22Rv1 (cell line): Measurements from ENCODE around the gene COBL.

Experiments
- H3K27ac ChIP-seq: fragments of 450-650 bp; 2 replicates; pipeline ENCODE4 v1.5.1; 2017
- ZFX ChIP-seq: fragments of 450-650 bp; IDR thresholded peaks from 2 replicates; pipeline ENCODE4 v1.6.1; 2017; ENCODE audit warnings: antibody characterized with exemption, borderline replicate concordance
- TF ChIP-seq, protein P1 (sequence below): fragments of 450-650 bp; IDR thresholded peaks from 2 replicates; pipeline ENCODE4 v1.5.1; 2017; ENCODE audit warnings: mild to moderate bottlenecking

The COBL gene

GRCh38 chr7:51316262-51316665 is 345 bp downstream of the COBL start:
- TF ChIP-seq, protein P1, sequence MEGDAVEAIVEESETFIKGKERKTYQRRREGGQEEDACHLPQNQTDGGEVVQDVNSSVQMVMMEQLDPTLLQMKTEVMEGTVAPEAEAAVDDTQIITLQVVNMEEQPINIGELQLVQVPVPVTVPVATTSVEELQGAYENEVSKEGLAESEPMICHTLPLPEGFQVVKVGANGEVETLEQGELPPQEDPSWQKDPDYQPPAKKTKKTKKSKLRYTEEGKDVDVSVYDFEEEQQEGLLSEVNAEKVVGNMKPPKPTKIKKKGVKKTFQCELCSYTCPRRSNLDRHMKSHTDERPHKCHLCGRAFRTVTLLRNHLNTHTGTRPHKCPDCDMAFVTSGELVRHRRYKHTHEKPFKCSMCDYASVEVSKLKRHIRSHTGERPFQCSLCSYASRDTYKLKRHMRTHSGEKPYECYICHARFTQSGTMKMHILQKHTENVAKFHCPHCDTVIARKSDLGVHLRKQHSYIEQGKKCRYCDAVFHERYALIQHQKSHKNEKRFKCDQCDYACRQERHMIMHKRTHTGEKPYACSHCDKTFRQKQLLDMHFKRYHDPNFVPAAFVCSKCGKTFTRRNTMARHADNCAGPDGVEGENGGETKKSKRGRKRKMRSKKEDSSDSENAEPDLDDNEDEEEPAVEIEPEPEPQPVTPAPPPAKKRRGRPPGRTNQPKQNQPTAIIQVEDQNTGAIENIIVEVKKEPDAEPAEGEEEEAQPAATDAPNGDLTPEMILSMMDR = peak; percentile 63
- no peak for TF ChIP-seq ZFX

GRCh38 chr7:51315393-51316261 is 982 bp downstream of the COBL start:
- TF ChIP-seq, protein P1 = no peak
- no peak for TF ChIP-seq ZFX

More at GRCh38 chr7:51316262-51316665, 345 bp downstream of the COBL start:
- peak overlapping the region; percentile 50 for H3K27ac ChIP-seq

GRCh38 chr7:51314726-51315125 is 1.9 kb downstream of the COBL start:
- TF ChIP-seq, protein P1 = no peak
- no peak for TF ChIP-seq ZFX
- no peak overlapping the region for H3K27ac ChIP-seq

More at GRCh38 chr7:51315393-51316261, 982 bp downstream of the COBL start:
- H3K27ac ChIP-seq = peak overlapping the region; percentile 50

DNA sequence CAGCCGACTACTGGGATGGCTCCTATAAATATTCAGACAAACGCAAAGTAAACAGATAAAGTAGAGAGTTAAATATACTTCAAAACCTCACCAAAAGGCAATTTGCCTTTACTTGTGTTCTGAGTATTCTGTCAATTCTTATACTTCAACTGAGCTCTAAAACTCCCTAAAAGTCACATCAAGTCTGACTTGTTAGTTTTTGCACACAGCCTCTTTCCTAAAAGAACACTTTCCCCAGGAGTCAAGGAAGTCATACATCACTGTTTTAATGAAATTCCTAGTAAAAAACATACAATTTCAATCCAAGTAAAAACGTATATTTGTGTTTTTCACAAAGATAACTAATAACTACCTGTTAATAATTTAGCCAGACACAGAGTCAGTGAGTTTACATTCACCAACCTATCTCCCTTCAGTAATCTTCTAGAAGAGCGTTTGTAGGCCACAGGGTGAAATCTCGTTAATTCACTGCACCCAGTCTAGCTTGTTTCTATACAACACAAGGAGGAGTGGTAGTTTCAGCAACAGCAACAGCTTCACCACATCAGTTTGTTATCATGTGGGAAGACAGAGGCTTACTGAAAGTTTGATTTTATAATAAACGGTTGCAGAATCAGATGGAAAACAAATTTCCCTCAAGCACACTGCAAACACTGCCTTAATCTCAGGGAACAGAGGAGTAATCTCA is 2.7 kb downstream of the COBL start:
- H3K27ac ChIP-seq = no peak overlapping the region
- TF ChIP-seq, protein P1 = no peak
- TF ChIP-seq ZFX = no peak

DNA sequence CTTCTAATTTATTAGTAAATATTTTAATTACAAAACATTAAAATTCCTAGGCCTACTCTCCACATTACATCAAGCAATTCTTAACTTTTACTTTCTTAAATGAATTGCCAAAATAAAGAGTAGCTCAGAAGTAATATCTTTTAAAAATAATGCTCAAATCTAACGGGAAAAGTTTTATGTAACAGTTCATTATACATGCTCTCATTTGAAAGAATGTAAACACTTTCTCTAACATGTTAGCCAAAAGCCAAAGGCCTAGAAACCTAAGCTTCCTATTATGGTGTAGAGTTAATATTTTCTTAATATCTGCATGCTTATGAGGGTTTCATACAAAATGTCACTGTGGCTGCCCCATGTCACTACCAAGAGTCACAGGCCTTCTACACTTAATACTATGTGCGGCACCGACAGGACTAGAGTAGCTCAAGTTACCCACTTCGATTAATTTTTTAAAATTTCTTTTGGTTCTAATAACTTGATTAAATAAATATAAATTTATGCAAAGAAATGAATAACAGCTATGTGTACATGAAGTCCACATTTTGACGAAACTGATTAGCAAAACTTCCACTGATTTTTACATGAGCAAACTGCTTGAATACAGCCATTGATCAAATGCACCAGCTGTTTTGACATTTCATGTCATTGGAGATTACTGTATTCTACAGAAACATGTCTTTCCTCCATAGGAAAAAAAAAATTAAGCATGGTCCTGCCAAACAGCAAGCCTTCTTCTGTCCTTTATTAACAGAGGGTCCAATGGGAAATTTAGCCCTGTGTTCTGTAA is 3.5 kb downstream of the COBL start:
- no peak overlapping the region for H3K27ac ChIP-seq
- TF ChIP-seq, protein P1 = no peak
- no peak for TF ChIP-seq ZFX

DNA sequence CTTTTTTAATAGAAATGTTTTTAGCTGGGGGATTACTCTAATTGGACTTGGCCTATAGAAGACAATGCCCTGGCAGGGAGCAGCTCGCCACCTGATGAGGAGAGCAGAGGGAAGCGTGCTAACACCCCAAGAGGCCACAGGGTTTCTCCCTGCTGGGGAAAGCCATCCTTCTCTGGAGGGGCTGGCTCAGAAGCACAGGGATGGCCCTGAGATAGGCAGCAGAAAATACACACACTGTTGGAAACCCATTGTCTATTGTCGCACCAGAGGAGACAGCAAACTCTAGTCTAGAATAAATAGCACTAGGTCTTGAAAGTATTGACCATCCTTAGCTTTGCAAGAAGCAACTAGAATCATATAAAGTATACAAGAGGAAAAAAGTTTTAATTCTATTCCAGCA is 5.4 kb downstream of the COBL start:
- TF ChIP-seq, protein P1 = no peak
- TF ChIP-seq ZFX = no peak
- H3K27ac ChIP-seq = no peak overlapping the region
